Measurements from ENCODE around the gene CLIC5.

The CLIC5 gene

GRCh38 chr6:45972795-45973503, 42.7 kb downstream of the CLIC5 start:
- DNase-seq (no peak), ATAC-seq (replicated peaks) (no peak)
- peaks cover 7 to 14% of the 10 kb centered on the region in 2 donors for H3K4me1 Mint-ChIP-seq
- H3K9me3 Mint-ChIP-seq: peaks cover 0 to 3% of the 10 kb centered on the region in 2 donors
- H3K27ac Mint-ChIP-seq: no peak overlapping the region
- peaks cover 4 to 6% of the 10 kb centered on the region in 2 donors for H3K27me3 Mint-ChIP-seq
- peaks cover 0 to 2% of the 10 kb centered on the region in 2 donors for H3K36me3 Mint-ChIP-seq
- no peak overlapping the region for H3K4me3 Mint-ChIP-seq

DNA sequence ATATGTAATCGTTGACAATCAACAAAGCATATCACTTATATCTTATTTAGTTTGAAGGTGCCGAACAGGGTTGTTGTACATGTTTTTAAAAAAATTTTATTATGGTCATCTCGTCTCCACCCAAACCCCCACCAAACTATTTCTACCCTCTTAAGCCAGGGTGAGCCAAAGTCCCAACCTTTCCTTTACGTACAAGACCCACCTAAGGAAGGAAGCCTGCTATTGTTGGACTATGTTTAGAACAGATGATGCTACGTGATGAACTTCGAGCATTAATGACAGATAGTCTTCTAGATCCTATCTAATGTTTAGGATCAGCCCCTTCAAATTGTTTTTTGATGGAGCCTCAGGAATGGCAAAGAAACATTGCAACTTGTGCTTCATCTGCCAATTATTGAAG, 44.4 kb downstream of the CLIC5 start:
- Mint-ChIP-seq H3K9me3 (peaks cover 0 to 3% of the 10 kb centered on the region in 2 donors), H3K4me1 (peaks cover 7 to 14% of the 10 kb centered on the region in 2 donors)

GRCh38 chr6:45970326-45970725, 45.3 kb downstream of the CLIC5 start:
- Mint-ChIP-seq H3K4me3 (no peak overlapping the region), H3K9me3 (peaks cover 0 to 3% of the 10 kb centered on the region in 2 donors), H3K36me3 (peaks cover 0 to 2% of the 10 kb centered on the region in 2 donors), H3K27ac (no peak overlapping the region), H3K27me3 (no peaks in the 10 kb centered on the region), H3K4me1 (peaks cover 7 to 14% of the 10 kb centered on the region in 2 donors)
- peak; percentile 51 to 57 for ATAC-seq (replicated peaks)
- no peak for DNase-seq

More for the DNA sequence above, 44.4 kb downstream of the CLIC5 start:
- Mint-ChIP-seq H3K4me3 (no peak overlapping the region), H3K27ac (no peak overlapping the region), H3K36me3 (peaks cover 0 to 2% of the 10 kb centered on the region in 2 donors), H3K27me3 (no peaks in the 10 kb centered on the region)
- ATAC-seq (replicated peaks) (no peak), DNase-seq (no peak)

DNA sequence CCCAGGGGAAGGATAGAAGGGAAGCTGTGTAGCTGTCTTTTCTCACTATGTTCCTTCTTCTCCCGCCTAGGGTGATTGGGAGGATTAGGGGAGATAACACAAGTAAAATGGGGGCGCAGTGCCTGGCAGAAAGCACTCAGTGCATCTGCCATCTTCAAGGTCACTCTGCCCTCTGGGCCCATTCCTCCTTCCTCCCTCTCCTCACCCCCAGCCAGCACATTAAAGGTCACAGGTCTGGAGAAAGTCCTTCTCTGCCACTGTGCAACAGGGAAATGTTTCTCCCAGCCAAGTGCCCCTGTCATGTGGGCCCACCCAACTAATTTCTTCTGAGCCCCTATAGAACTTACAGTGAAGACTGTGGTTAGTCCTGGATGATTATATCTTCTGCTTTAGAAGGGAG, 45.8 kb downstream of the CLIC5 start:
- Mint-ChIP-seq H3K27me3 (no peaks in the 10 kb centered on the region), H3K4me3 (no peak overlapping the region), H3K9me3 (peaks cover 0 to under 1% of the 10 kb centered on the region in 2 donors)

DNA sequence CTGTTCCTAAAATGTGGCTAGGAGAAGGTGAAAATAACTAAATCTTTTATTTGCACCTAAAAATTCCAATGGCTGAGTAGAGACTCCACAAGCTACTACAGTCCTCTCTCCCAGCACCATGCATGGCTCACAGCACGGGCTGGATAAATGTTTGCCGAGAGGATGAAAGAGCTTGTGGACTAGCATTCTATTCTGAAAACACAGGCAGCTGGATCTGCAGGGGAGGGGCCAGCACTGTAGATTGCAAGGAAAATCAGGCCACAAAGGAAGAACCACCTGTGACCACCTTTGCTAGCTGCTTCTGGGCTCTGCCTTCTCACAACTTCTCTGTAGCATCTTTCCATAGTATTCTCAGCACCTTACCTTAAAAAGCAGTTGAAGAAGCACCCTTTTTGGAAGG, 46.6 kb downstream of the CLIC5 start:
- no peaks in the 10 kb centered on the region for H3K36me3 Mint-ChIP-seq
- H3K27ac Mint-ChIP-seq: no peak overlapping the region
- H3K9me3 Mint-ChIP-seq: no peaks in the 10 kb centered on the region
- H3K27me3 Mint-ChIP-seq: no peaks in the 10 kb centered on the region
- H3K4me3 Mint-ChIP-seq: no peak overlapping the region
- DNase-seq: no peak
- no peak for ATAC-seq (replicated peaks)
- peaks cover 7 to 14% of the 10 kb centered on the region in 2 donors for H3K4me1 Mint-ChIP-seq

More for the DNA sequence above, 45.8 kb downstream of the CLIC5 start:
- no peaks in the 10 kb centered on the region for H3K36me3 Mint-ChIP-seq
- no peak for DNase-seq
- H3K4me1 Mint-ChIP-seq: peaks cover 7 to 14% of the 10 kb centered on the region in 2 donors
- no peak overlapping the region for H3K27ac Mint-ChIP-seq
- no peak for ATAC-seq (replicated peaks)

- Mint-ChIP-seq H3K4me3 (no peak overlapping the region), H3K4me1 (peaks cover 7 to 14% of the 10 kb centered on the region in 2 donors), H3K36me3 (no peaks in the 10 kb centered on the region), H3K9me3 (no peaks in the 10 kb centered on the region), H3K27me3 (no peaks in the 10 kb centered on the region), H3K27ac (no peak overlapping the region)
- no peak for ATAC-seq (replicated peaks)
- no peak for DNase-seq
Measured at GRCh38 chr6:45967363-45967762, 48.3 kb downstream of the CLIC5 start.

DNA sequence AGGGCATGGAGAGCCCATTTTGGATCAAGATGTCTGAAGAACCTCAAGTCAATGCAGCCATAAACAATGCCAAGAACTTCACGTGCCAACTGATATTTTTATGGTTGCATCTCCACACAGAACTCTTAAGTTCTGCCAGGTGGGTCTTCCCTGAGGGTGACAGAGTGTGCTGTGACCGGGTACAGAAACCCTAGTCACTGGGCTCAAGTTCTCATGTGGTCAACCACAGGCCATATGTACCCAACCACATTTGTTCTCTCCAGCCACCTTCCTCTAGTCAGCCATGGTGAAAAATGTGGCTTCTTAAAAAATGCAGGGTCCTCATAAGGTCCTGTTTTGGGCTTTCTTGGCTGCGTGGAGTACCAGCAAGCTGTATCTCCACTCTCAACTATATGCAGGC, 48.9 kb downstream of the CLIC5 start:
- no peak overlapping the region for H3K27ac Mint-ChIP-seq
- ATAC-seq (replicated peaks): peak; percentile 23 to 44
- peaks cover 7 to 14% of the 10 kb centered on the region in 2 donors for H3K4me1 Mint-ChIP-seq

DNA sequence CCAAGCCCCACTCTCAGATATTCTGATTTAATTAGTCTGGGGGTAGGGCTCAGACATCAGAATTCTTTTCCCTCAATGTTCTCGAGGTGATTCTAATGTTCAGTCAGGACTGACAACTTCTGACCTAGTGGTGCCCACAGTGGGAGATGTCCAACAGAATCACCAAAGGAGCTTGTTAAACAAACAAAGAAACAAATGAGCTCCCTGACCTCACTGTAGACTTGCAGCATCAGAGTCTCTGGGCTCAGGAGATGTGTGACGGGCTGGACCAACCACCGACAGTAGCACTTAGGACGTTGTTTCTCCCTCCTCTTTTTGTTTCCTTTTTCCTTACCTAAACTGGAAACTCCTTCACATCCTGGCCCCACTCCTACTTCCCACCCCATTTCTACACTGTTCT, 49.3 kb downstream of the CLIC5 start:
- H3K27ac Mint-ChIP-seq: no peak overlapping the region
- no peaks in the 10 kb centered on the region for H3K9me3 Mint-ChIP-seq
- H3K4me3 Mint-ChIP-seq: no peak overlapping the region
- H3K27me3 Mint-ChIP-seq: no peaks in the 10 kb centered on the region
- peaks cover 7 to 14% of the 10 kb centered on the region in 2 donors for H3K4me1 Mint-ChIP-seq
- no peaks in the 10 kb centered on the region for H3K36me3 Mint-ChIP-seq
- ATAC-seq (replicated peaks): no peak
- no peak for DNase-seq

More for the DNA sequence above, 48.9 kb downstream of the CLIC5 start:
- Mint-ChIP-seq H3K27me3 (no peaks in the 10 kb centered on the region), H3K9me3 (no peaks in the 10 kb centered on the region), H3K4me3 (no peak overlapping the region), H3K36me3 (no peaks in the 10 kb centered on the region)
- no peak for DNase-seq

- no peaks in the 10 kb centered on the region for H3K9me3 Mint-ChIP-seq
- peaks cover 7 to 13% of the 10 kb centered on the region in 2 donors for H3K4me1 Mint-ChIP-seq
- no peaks in the 10 kb centered on the region for H3K36me3 Mint-ChIP-seq
- no peaks in the 10 kb centered on the region for H3K27me3 Mint-ChIP-seq
- DNase-seq: no peak
- H3K27ac Mint-ChIP-seq: no peak overlapping the region
- no peak for ATAC-seq (replicated peaks)
- H3K4me3 Mint-ChIP-seq: no peak overlapping the region
Measured at GRCh38 chr6:45965792-45966191, 49.9 kb downstream of the CLIC5 start.

DNA sequence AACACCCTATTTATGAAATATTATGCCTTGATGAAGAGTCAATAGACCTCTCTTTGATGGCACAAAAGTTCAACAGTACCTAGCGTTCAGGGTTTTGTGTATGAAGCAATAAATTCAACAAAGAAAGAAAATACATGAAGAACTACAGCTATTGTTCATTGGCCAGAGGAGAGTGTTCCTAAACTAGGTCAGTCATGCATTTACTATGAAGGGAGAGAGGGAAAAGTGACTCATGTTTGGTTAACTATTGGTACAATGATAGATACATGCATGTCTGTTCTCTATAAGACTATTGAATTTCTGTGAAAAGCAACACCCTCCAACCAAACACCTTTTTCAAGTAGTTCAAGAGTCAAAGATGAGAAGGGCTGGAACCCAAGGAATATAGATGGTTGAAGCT, 50.7 kb downstream of the CLIC5 start:
- H3K4me1 Mint-ChIP-seq: peaks cover 2 to 5% of the 10 kb centered on the region in 2 donors
- no peak for ATAC-seq (replicated peaks)
- H3K27me3 Mint-ChIP-seq: no peaks in the 10 kb centered on the region
- H3K4me3 Mint-ChIP-seq: no peak overlapping the region
- H3K36me3 Mint-ChIP-seq: no peaks in the 10 kb centered on the region
- no peaks in the 10 kb centered on the region for H3K9me3 Mint-ChIP-seq
- DNase-seq: no peak
- H3K27ac Mint-ChIP-seq: no peak overlapping the region

GRCh38 chr6:45964300-45964699, 51.4 kb downstream of the CLIC5 start:
- Mint-ChIP-seq H3K4me1 (no peaks in the 10 kb centered on the region), H3K36me3 (no peaks in the 10 kb centered on the region), H3K27ac (no peak overlapping the region), H3K9me3 (no peaks in the 10 kb centered on the region), H3K4me3 (no peak overlapping the region), H3K27me3 (no peaks in the 10 kb centered on the region)
- ATAC-seq (replicated peaks) (no peak), DNase-seq (no peak)

DNA sequence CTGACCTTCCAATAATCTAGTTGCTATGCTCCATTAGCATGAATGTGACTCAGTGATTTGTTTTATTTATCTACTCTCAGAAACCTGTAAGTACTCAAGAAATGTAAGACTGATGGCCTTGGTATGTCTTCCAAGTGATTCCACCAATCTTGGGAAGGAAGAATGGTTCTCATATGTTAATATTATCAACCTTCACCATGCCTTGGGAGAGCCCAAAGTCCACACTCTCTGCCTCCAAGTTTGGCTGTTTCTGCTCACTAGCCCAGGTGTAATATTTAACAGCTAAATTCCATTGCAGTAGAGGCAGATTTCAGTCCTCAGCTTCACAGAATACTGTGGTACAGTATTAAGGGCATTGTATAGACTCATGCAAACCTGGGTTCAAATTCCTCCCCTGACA, 51.8 kb downstream of the CLIC5 start:
- Mint-ChIP-seq H3K27me3 (no peaks in the 10 kb centered on the region), H3K27ac (no peak overlapping the region), H3K4me1 (no peaks in the 10 kb centered on the region), H3K36me3 (no peaks in the 10 kb centered on the region), H3K4me3 (no peak overlapping the region), H3K9me3 (no peaks in the 10 kb centered on the region)
- DNase-seq (no peak), ATAC-seq (replicated peaks) (no peak)

DNA sequence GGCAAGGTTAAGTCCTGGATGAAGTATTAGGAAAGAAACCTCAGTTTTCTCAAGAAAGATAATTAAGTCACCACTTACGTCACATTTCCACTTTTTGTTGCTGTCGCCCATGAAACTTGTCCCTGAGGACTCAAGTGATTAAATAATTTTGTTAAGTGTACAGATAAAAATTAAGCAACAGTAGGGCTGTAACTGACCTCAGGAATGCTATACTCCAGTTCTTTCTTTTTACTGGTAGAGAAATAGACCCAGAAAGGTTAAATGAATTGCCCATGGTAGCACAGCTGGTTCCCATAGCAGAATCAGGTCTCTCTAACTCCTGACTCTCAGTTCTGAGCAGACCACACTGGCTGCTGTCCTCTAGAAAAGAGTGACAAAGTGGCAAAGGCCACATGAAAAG, 54.5 kb downstream of the CLIC5 start:
- no peaks in the 10 kb centered on the region for H3K27me3 Mint-ChIP-seq
- H3K4me3 Mint-ChIP-seq: no peak overlapping the region
- H3K9me3 Mint-ChIP-seq: no peaks in the 10 kb centered on the region
- ATAC-seq (replicated peaks) (no peak), DNase-seq (no peak)
- no peaks in the 10 kb centered on the region for H3K36me3 Mint-ChIP-seq
- no peak overlapping the region for H3K27ac Mint-ChIP-seq
- H3K4me1 Mint-ChIP-seq: no peaks in the 10 kb centered on the region

- ATAC-seq (replicated peaks) (no peak), DNase-seq (no peak)
- Mint-ChIP-seq H3K27me3 (no peaks in the 10 kb centered on the region), H3K27ac (no peak overlapping the region), H3K4me3 (no peak overlapping the region), H3K9me3 (no peaks in the 10 kb centered on the region), H3K36me3 (no peaks in the 10 kb centered on the region), H3K4me1 (no peaks in the 10 kb centered on the region)
Measured at GRCh38 chr6:45959534-45960145, 56.0 kb downstream of the CLIC5 start.

DNA sequence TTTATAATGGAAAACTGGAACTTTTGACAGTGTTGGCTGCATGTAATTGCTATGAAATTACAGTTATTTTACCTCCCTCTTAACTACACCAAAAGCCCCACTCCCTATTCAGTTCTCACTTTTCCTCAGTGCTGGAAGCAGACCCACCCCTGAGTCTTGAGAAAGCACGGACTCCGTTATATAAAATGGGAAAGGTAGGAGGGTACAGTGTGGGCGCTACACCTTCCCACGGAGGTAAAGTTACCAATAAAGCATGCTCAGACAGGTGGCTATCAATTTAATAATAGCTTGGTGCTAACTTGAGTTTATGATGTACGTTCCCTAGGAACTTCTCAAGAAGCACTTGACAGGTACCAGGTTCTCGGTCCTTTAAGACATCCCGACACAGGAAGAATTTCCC, 59.0 kb downstream of the CLIC5 start:
- Mint-ChIP-seq H3K27me3 (peaks cover 0 to 5% of the 10 kb centered on the region in 2 donors), H3K27ac (no peak overlapping the region), H3K4me3 (no peak overlapping the region), H3K36me3 (no peaks in the 10 kb centered on the region), H3K4me1 (peaks cover 0 to 2% of the 10 kb centered on the region in 2 donors), H3K9me3 (no peaks in the 10 kb centered on the region)
- ATAC-seq (replicated peaks) (no peak), DNase-seq (no peak)
